GM23248 (cell line): ENCODE measurements around the gene LAMP5.

Source experiments
- EZH2 ChIP-seq: fragments of 200-600 bp; sonication (generic); IDR thresholded peaks from 2 replicates; pipeline ENCODE4 v1.6.1; 2018; ENCODE audit warnings: antibody characterized with exemption, mild to moderate bottlenecking; ENCODE audit not compliant: insufficient read depth, poor library complexity, severe bottlenecking
- EZH2phosphoT487 ChIP-seq: fragments of 200-600 bp; sonication (generic); IDR thresholded peaks from 2 replicates; pipeline ENCODE4 v1.6.1; 2018; ENCODE audit warnings: antibody characterized with exemption, moderate library complexity, mild to moderate bottlenecking, low read depth; ENCODE audit not compliant: insufficient read depth

DNA sequence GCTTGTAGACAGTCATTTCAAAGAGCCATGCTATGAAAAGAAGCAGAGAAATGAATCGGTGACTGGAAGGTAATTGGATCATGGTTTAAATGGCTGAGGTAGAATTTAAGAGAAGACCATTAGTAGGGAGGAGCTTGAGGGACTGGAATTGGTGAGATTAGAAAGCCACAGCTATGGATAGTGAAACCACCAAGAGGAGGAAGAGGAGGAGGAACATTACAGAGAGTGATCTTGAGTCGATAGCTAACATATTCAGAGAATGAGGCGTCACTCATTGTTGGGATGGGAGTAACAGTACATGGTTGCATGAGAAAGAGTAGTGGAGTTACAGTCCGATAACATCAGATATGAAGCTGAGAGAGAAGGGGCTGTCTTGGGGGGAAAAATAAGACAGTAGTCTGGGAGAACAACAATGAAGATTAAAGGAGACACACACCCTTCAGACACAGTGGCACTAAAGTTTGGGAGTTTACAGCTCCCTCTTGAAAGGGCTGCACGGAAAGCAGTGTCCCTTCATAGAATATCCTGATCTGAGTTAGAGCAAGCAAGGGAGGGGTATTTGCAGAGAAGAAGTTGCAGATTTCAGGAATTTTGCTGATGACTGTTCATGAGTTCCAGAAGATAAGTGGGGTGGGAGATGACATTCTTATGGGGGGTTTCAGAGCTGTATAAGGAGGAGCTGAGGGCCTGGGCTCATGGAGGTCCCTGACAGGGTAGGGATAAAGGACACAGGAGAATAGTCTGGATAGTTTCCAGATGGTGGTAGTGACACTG is 15.1 kb upstream of the LAMP5 start:
- TF ChIP-seq EZH2: no peak
- TF ChIP-seq EZH2phosphoT487: no peak
